B cell (primary cell): ENCODE results near the gene HOPX. TPM values are rescaled to one million over a fixed set of nuclear protein-coding genes. Genes with fewer than 3 reads are reported as not detected.
A peak's percentile ranks its signal among the peaks of the same experiment; 100 is the strongest.

Experiments
- ATAC-seq: fragments of 200-7000 bp; cut with Tn5 transposase; one replicate; pipeline ENCODE4 v1.10.0; 2021; ENCODE audit warnings: low read depth, mild to moderate bottlenecking, moderate number of reproducible peaks, moderate library complexity
- CTCF ChIA-PET: fragments of 350-600 bp; sonication (Branson Sonifier 250); formaldehyde crosslinking; loops from one replicate; lab custom pipeline; 2021; ENCODE audit warnings: antibody characterized with exemption, inconsistent platforms; lab: Charles Lee
- POLR2A ChIA-PET: fragments of 350-600 bp; sonication (Branson Sonifier 250); formaldehyde crosslinking; loops from one replicate; lab custom pipeline; 2021; ENCODE audit warnings: antibody characterized with exemption; lab: Charles Lee
- DNase-seq: peaks from one replicate; pipeline ENCODE4 v3.0.0; 2013
- H2AFZ ChIP-seq: 2 replicates; pipeline ENCODE4 v1.6.1; 2012; ENCODE audit warnings: mild to moderate bottlenecking, low read depth, low read length; ENCODE audit not compliant: insufficient read depth, poor library complexity, severe bottlenecking
- H3K27ac ChIP-seq, 2 donors: 1 replicate in 1 of 2; 2 replicates in 1 of 2; pipeline ENCODE4 v1.5.1; 2012 to 2013; ENCODE audit warnings: low read length in 2 of 2, mild to moderate bottlenecking in 2 of 2, moderate library complexity in 1 of 2
- H3K27me3 ChIP-seq, 4 experiments: fragments of 200-600 bp in 1 of 4; sonication (generic) in 1 of 4; replicated peaks in 1 of 4; 1 replicate in 2 of 4; 2 replicates in 2 of 4; pipeline versions ENCODE4 v1.6.1 to v1.7.0; 2013 to 2016; ENCODE audit warnings: low read length in 3 of 4, mild to moderate bottlenecking in 2 of 4, mixed read lengths in 1 of 4, moderate library complexity in 1 of 4; ENCODE audit not compliant: insufficient read depth in 4 of 4, control insufficient read depth in 3 of 4; ENCODE audit errors: control extremely low read depth in 1 of 4
- H3K36me3 ChIP-seq, 2 experiments: replicated peaks in 1 of 2; 1 replicate in 1 of 2; 2 replicates in 1 of 2; pipeline versions ENCODE4 v1.6.1 to v1.7.1; 2013; ENCODE audit warnings: low read length in 1 of 2; ENCODE audit not compliant: insufficient read depth in 2 of 2, control insufficient read depth in 1 of 2; ENCODE audit errors: control extremely low read depth in 1 of 2, extremely low read depth in 1 of 2
- H3K4me1 ChIP-seq, 2 donors: fragments of 200-600 bp in 1 of 2; sonication (generic) in 1 of 2; 1 replicate in 1 of 2; 2 replicates in 1 of 2; pipeline versions ENCODE4 v1.5.1 to v1.6.1; 2013 to 2017; ENCODE audit warnings: low read length in 2 of 2; ENCODE audit not compliant: control insufficient read depth in 2 of 2, insufficient read depth in 2 of 2
- H3K4me2 ChIP-seq: replicated peaks from 2 replicates; pipeline ENCODE3; 2012; ENCODE audit warnings: mild to moderate bottlenecking, low read depth, low read length; ENCODE audit not compliant: poor library complexity, severe bottlenecking
- H3K4me3 ChIP-seq, 5 experiments: fragments of 200-600 bp in 1 of 5; sonication (generic) in 1 of 5; 1 replicate in 3 of 5; 2 replicates in 2 of 5; pipeline versions ENCODE4 v1.5.1 to v1.7.0; 2011 to 2016; ENCODE audit warnings: low read length in 4 of 5, mild to moderate bottlenecking in 4 of 5, low read depth in 2 of 5, control low read depth in 1 of 5, moderate library complexity in 1 of 5; ENCODE audit not compliant: insufficient read depth in 1 of 5; ENCODE audit errors: control extremely low read depth in 1 of 5, extremely low read depth in 1 of 5
- H3K79me2 ChIP-seq: fragments of 200-600 bp; sonication (generic); one replicate; pipeline ENCODE4 v1.6.0; 2016; ENCODE audit warnings: low read length; ENCODE audit not compliant: control insufficient read depth, insufficient read depth
- H3K9ac ChIP-seq: fragments of 200-600 bp; sonication (generic); 2 replicates; pipeline ENCODE4 v1.6.1; 2017; ENCODE audit warnings: mild to moderate bottlenecking, low read length, moderate library complexity
- H3K9me3 ChIP-seq, 3 donors: one replicate each; pipeline versions ENCODE4 v1.6.1 to v1.7.1; 2013; ENCODE audit warnings: low read length in 2 of 3; ENCODE audit not compliant: control insufficient read depth in 2 of 3, insufficient read depth in 1 of 3; ENCODE audit errors: control extremely low read depth in 1 of 3
- H4K20me1 ChIP-seq: 2 replicates; pipeline ENCODE4 v1.6.0; 2012; ENCODE audit warnings: mild to moderate bottlenecking, low read length; ENCODE audit not compliant: insufficient read depth, control insufficient read depth, poor library complexity, severe bottlenecking
- H3K27ac Mint-ChIP-seq: one replicate; pipeline ENCODE4 v1.8.0; 2021; ENCODE audit warnings: mixed read lengths
- H3K27me3 Mint-ChIP-seq: one replicate; pipeline ENCODE4 v1.8.0; 2021; ENCODE audit warnings: mixed read lengths
- H3K4me1 Mint-ChIP-seq: one replicate; pipeline ENCODE4 v1.8.0; 2021; ENCODE audit warnings: mixed read lengths
- H3K4me3 Mint-ChIP-seq: one replicate; pipeline ENCODE4 v1.8.0; 2021; ENCODE audit warnings: mixed read lengths
- H3K9me3 Mint-ChIP-seq: one replicate; pipeline ENCODE4 v1.8.0; 2022; ENCODE audit warnings: mixed read lengths; ENCODE audit not compliant: insufficient read depth
- CTCF ChIP-seq: fragments of 200-600 bp; IDR thresholded peaks from one replicate; pipeline ENCODE4 v1.8.0; 2022; ENCODE audit warnings: antibody characterized with exemption, mild to moderate bottlenecking
- EZH2 ChIP-seq: IDR thresholded peaks from 2 replicates; pipeline ENCODE4 v1.6.1; 2012; ENCODE audit warnings: borderline replicate concordance, low read depth, mild to moderate bottlenecking, moderate library complexity, low read length; ENCODE audit not compliant: insufficient read depth, poor library complexity, severe bottlenecking
- WGBS: methylation state at CpG from one replicate; pipeline ENCODE4 v1.1.5; 2013; ENCODE audit warnings: missing lambda C conversion rate; ENCODE audit not compliant: insufficient coverage; 5-methylcytosine and 5-hydroxymethylcytosine counted together
- intact Hi-C: fragments of 100-400 bp; cut with micrococcal nuclease; formaldehyde crosslinking; loops from one replicate; pipeline ENCODE4 v1.10.0; 2022
- polyA plus RNA-seq: library from polyadenylated mRNA; depleted of rRNA; stranded (reverse); fragments of >200 nt; gene quantifications from 2 replicates; pipeline ENCODE4 v1.2.3, GENCODE V29; 2012
- total RNA-seq, 2 donors: library from RNA; stranded (reverse); fragments of 120-200 nt in 1 of 2; gene quantifications; 1 replicate in 1 of 2; 2 replicates in 1 of 2; pipeline versions ENCODE4 v1.2.3 to v1.2.4, GENCODE V29; 2013 to 2022

Gene HOPX
- total and polyA plus RNA-seq, 2 donors (not counting 1 experiment from before 2014, with no cell fraction given), result 7.4 to 29.2 TPM

- Histone ChIP-seq H3K9me3 (no peaks in the 10 kb centered on the region), H4K20me1 (no peaks in the 10 kb centered on the region), H3K4me1 (peaks cover 0 to 6% of the 10 kb centered on the region in 2 donors), H3K27me3 (no peaks in the 10 kb centered on the region), H3K36me3 (no peaks in the 10 kb centered on the region), H3K4me3 (no peak overlapping the region), H2AFZ (peak overlapping the region; percentile 12), H3K27ac (no peak overlapping the region), H3K4me2 (no peak overlapping the region), H3K79me2 (no peaks in the 10 kb centered on the region), H3K9ac (no peak overlapping the region)
- H3K27ac Mint-ChIP-seq, result no peak overlapping the region
- H3K9me3 Mint-ChIP-seq, result no peaks in the 10 kb centered on the region
- no peak for ATAC-seq
- TF ChIP-seq CTCF (no peak), EZH2 (no peak)
- DNase-seq, result no peak
- no peaks in the 10 kb centered on the region for H3K27me3 Mint-ChIP-seq
- WGBS, result no CpG with 5 or more reads among the region's 2 CpGs
- H3K4me3 Mint-ChIP-seq, result peak overlapping the region; percentile 30
- intact Hi-C loops, result no loop called here
- ChIA-PET CTCF (no interaction called here), POLR2A (no interaction called here)
- peaks cover 13% of the 10 kb centered on the region for H3K4me1 Mint-ChIP-seq
Measured at GRCh38 chr4:56723659-56724230, 42.6 kb upstream of the HOPX start.

- H3K27me3 ChIP-seq, result no peaks in the 10 kb centered on the region
- intact Hi-C loops, result no loop called here
- DNase-seq, result no peak
- H2AFZ ChIP-seq, result peak overlapping the region; percentile 12
- ChIA-PET CTCF (no interaction called here), POLR2A (no interaction called here)
- no peaks in the 10 kb centered on the region for H3K9me3 ChIP-seq
- no peaks in the 10 kb centered on the region for H3K36me3 ChIP-seq
- H3K79me2 ChIP-seq, result no peaks in the 10 kb centered on the region
- no peak overlapping the region for H3K4me2 ChIP-seq
- no peaks in the 10 kb centered on the region for H3K9me3 Mint-ChIP-seq
- no peak overlapping the region for H3K4me3 ChIP-seq
- no peak overlapping the region for H3K4me3 Mint-ChIP-seq
- no peak overlapping the region for H3K27ac ChIP-seq
- H3K27ac Mint-ChIP-seq, result no peak overlapping the region
- H3K4me1 ChIP-seq, result peaks cover 0 to 6% of the 10 kb centered on the region in 2 donors
- H4K20me1 ChIP-seq, result no peaks in the 10 kb centered on the region
- H3K9ac ChIP-seq, result no peak overlapping the region
- H3K4me1 Mint-ChIP-seq, result peaks cover 13% of the 10 kb centered on the region
- ATAC-seq, result no peak
- WGBS, result 73% methylated on average over 2 of the region's 5 CpGs
- H3K27me3 Mint-ChIP-seq, result no peaks in the 10 kb centered on the region
- no peak for TF ChIP-seq EZH2
- no peak for TF ChIP-seq CTCF
Measured at GRCh38 chr4:56723201-56723605, 42.1 kb upstream of the HOPX start.
